SK-N-SH treated with all-trans-retinoic acid at 6 μM for 48 hours (cell line): ENCODE measurements around the gene BLVRB.

Source experiments
- GLIS3 ChIP-seq: fragments of 250-450 bp; sonication (Bioruptor Pico); IDR thresholded peaks from 2 replicates; pipeline ENCODE4 v1.5.0; 2020; ENCODE audit warnings: mild to moderate bottlenecking, moderate library complexity
- ISL1 ChIP-seq: fragments of 250-450 bp; sonication (Bioruptor Pico); IDR thresholded peaks from 2 replicates; pipeline ENCODE4 v2.1.2; 2022; ENCODE audit warnings: mild to moderate bottlenecking, moderate library complexity
- PPARA ChIP-seq: fragments of 250-450 bp; sonication (Bioruptor Pico); IDR thresholded peaks from 2 replicates; pipeline ENCODE4 v1.5.0; 2020; ENCODE audit warnings: mild to moderate bottlenecking, borderline replicate concordance
- RARB ChIP-seq: fragments of 250-450 bp; sonication (Bioruptor Pico); IDR thresholded peaks from 2 replicates; pipeline ENCODE4 v1.8.0; 2021; ENCODE audit warnings: mild to moderate bottlenecking, moderate library complexity
- SNAI2 ChIP-seq: fragments of 250-450 bp; sonication (Bioruptor Pico); IDR thresholded peaks from 2 replicates; pipeline ENCODE4 v1.5.0; 2020; ENCODE audit warnings: mild to moderate bottlenecking, moderate library complexity
- TCF4 ChIP-seq: fragments of 250-450 bp; sonication (Bioruptor Pico); IDR thresholded peaks from 2 replicates; pipeline ENCODE4 v1.8.0; 2021; ENCODE audit warnings: mild to moderate bottlenecking, moderate library complexity, borderline replicate concordance
- ZFP3 ChIP-seq: fragments of 250-450 bp; sonication (Bioruptor Pico); IDR thresholded peaks from 2 replicates; pipeline ENCODE4 v1.5.0; 2020; ENCODE audit warnings: mild to moderate bottlenecking, moderate library complexity
- ZNF565 ChIP-seq: fragments of 450-650 bp; formaldehyde crosslinking; conservative IDR thresholded peaks from 2 replicates; pipeline ENCODE4 v1.5.0; 2020; ENCODE audit warnings: low read depth, mild to moderate bottlenecking, moderate library complexity
- TF ChIP-seq, protein P1 (sequence below): fragments of 250-450 bp; sonication (Bioruptor Pico); IDR thresholded peaks from 2 replicates; pipeline ENCODE4 v1.8.0; 2021; ENCODE audit warnings: low read depth, mild to moderate bottlenecking, moderate library complexity, borderline replicate concordance
- TF ChIP-seq, protein P2 (sequence below): fragments of 250-450 bp; sonication (Bioruptor Pico); IDR thresholded peaks from 2 replicates; pipeline ENCODE4 v1.8.0; 2020; ENCODE audit warnings: mild to moderate bottlenecking, moderate library complexity, borderline replicate concordance
- TF ChIP-seq, protein P3 (sequence below): fragments of 250-450 bp; sonication (Bioruptor Pico); IDR thresholded peaks from 2 replicates; pipeline ENCODE4 v1.5.1; 2020; ENCODE audit warnings: low read depth, mild to moderate bottlenecking, moderate library complexity
- TF ChIP-seq, protein P4 (sequence below): fragments of 250-450 bp; sonication (Bioruptor Pico); IDR thresholded peaks from 2 replicates; pipeline ENCODE4 v1.5.0; 2020; ENCODE audit warnings: mild to moderate bottlenecking, moderate library complexity

DNA sequence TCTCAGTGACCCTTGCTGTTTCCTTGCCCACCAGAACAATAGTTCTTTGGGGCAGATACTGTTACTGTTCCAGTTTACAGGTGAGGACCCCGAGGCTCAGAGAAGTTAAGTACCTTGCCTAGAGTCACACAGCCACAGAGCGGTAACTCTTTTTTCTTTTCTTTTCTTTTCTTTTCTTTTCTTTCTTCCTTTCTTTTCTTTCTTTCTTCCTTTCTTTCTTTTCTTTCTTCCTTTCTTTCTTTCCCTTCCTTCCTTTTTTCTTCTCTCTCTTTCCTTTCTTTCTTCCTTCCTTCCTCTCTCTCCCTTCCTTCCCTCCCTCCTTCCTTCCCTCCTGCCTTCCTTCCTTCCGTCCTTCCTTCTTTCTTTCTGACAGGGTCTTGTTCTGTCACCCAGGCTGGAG is 47.5 kb downstream of the BLVRB start:
- TF ChIP-seq SNAI2 (CRISPR knock-in tag) (no peak), ZFP3 (CRISPR knock-in tag) (no peak), ISL1 (CRISPR knock-in tag) (no peak), ZNF565 (CRISPR knock-in tag) (no peak), TCF4 (no peak), RARB (CRISPR knock-in tag) (no peak), GLIS3 (CRISPR knock-in tag) (no peak), PPARA (CRISPR knock-in tag) (no peak)
- TF ChIP-seq, protein P1, sequence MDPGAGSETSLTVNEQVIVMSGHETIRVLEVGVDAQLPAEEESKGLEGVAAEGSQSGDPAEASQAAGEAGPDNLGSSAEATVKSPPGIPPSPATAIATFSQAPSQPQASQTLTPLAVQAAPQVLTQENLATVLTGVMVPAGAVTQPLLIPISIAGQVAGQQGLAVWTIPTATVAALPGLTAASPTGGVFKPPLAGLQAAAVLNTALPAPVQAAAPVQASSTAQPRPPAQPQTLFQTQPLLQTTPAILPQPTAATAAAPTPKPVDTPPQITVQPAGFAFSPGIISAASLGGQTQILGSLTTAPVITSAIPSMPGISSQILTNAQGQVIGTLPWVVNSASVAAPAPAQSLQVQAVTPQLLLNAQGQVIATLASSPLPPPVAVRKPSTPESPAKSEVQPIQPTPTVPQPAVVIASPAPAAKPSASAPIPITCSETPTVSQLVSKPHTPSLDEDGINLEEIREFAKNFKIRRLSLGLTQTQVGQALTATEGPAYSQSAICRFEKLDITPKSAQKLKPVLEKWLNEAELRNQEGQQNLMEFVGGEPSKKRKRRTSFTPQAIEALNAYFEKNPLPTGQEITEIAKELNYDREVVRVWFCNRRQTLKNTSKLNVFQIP (CRISPR knock-in tag), result no peak
- TF ChIP-seq, protein P2, sequence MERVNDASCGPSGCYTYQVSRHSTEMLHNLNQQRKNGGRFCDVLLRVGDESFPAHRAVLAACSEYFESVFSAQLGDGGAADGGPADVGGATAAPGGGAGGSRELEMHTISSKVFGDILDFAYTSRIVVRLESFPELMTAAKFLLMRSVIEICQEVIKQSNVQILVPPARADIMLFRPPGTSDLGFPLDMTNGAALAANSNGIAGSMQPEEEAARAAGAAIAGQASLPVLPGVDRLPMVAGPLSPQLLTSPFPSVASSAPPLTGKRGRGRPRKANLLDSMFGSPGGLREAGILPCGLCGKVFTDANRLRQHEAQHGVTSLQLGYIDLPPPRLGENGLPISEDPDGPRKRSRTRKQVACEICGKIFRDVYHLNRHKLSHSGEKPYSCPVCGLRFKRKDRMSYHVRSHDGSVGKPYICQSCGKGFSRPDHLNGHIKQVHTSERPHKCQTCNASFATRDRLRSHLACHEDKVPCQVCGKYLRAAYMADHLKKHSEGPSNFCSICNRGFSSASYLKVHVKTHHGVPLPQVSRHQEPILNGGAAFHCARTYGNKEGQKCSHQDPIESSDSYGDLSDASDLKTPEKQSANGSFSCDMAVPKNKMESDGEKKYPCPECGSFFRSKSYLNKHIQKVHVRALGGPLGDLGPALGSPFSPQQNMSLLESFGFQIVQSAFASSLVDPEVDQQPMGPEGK (CRISPR knock-in tag), result no peak
- TF ChIP-seq, protein P3, sequence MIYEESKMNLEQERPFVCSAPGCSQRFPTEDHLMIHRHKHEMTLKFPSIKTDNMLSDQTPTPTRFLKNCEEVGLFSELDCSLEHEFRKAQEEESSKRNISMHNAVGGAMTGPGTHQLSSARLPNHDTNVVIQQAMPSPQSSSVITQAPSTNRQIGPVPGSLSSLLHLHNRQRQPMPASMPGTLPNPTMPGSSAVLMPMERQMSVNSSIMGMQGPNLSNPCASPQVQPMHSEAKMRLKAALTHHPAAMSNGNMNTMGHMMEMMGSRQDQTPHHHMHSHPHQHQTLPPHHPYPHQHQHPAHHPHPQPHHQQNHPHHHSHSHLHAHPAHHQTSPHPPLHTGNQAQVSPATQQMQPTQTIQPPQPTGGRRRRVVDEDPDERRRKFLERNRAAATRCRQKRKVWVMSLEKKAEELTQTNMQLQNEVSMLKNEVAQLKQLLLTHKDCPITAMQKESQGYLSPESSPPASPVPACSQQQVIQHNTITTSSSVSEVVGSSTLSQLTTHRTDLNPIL (CRISPR knock-in tag), result no peak
- TF ChIP-seq, protein P4, sequence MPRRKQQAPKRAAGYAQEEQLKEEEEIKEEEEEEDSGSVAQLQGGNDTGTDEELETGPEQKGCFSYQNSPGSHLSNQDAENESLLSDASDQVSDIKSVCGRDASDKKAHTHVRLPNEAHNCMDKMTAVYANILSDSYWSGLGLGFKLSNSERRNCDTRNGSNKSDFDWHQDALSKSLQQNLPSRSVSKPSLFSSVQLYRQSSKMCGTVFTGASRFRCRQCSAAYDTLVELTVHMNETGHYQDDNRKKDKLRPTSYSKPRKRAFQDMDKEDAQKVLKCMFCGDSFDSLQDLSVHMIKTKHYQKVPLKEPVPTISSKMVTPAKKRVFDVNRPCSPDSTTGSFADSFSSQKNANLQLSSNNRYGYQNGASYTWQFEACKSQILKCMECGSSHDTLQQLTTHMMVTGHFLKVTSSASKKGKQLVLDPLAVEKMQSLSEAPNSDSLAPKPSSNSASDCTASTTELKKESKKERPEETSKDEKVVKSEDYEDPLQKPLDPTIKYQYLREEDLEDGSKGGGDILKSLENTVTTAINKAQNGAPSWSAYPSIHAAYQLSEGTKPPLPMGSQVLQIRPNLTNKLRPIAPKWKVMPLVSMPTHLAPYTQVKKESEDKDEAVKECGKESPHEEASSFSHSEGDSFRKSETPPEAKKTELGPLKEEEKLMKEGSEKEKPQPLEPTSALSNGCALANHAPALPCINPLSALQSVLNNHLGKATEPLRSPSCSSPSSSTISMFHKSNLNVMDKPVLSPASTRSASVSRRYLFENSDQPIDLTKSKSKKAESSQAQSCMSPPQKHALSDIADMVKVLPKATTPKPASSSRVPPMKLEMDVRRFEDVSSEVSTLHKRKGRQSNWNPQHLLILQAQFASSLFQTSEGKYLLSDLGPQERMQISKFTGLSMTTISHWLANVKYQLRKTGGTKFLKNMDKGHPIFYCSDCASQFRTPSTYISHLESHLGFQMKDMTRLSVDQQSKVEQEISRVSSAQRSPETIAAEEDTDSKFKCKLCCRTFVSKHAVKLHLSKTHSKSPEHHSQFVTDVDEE (CRISPR knock-in tag), result no peak
